H1 (cell line): ENCODE data around the gene A3GALT2. TPM values are rescaled to one million over a fixed set of nuclear protein-coding genes. Genes with fewer than 3 reads are reported as not detected.

ENCODE experiments used
- CHD2 ChIP-seq: IDR thresholded peaks from 2 replicates; pipeline ENCODE4 v1.6.1; 2012; ENCODE audit warnings: low read length, improper control_type of control experiment
- EZH2 ChIP-seq: fragments of 200-600 bp; sonication (generic); IDR thresholded peaks from 2 replicates; pipeline ENCODE4 v1.7.1; 2012; ENCODE audit warnings: low read depth, mild to moderate bottlenecking, moderate library complexity, low read length, inconsistent platforms; ENCODE audit not compliant: severe bottlenecking
- FOSL1 ChIP-seq: IDR thresholded peaks from 2 replicates; pipeline ENCODE4 v1.6.1; 2011; ENCODE audit warnings: mild to moderate bottlenecking, low read depth, low read length, moderate library complexity; ENCODE audit not compliant: insufficient read depth
- GTF2F1 ChIP-seq: IDR thresholded peaks from 2 replicates; pipeline ENCODE4 v1.6.1; 2012; ENCODE audit warnings: low read depth, low read length, improper control_type of control experiment, borderline replicate concordance
- POU5F1 ChIP-seq: IDR thresholded peaks from 2 replicates; pipeline ENCODE4 v1.6.1; 2011; ENCODE audit warnings: low read depth, mild to moderate bottlenecking, low read length, moderate library complexity
- RXRA ChIP-seq: IDR thresholded peaks from 2 replicates; pipeline ENCODE4 v1.6.1; 2011; ENCODE audit warnings: low read depth, mild to moderate bottlenecking, low read length, moderate library complexity; ENCODE audit not compliant: insufficient read depth
- SUZ12 ChIP-seq: fragments of 200-600 bp; sonication (generic); IDR thresholded peaks from 2 replicates; pipeline ENCODE4 v1.6.1; 2012; ENCODE audit warnings: mild to moderate bottlenecking, inconsistent platforms, low read length, moderate library complexity, mixed read lengths
- TEAD4 ChIP-seq: IDR thresholded peaks from 2 replicates; pipeline ENCODE4 v1.6.1; 2012; ENCODE audit warnings: low read depth, low read length, inconsistent platforms, mixed read lengths
- ZNF274 ChIP-seq: IDR thresholded peaks from 2 replicates; pipeline ENCODE4 v1.7.0; 2012; ENCODE audit warnings: low read length, borderline replicate concordance; ENCODE audit errors: extremely low read depth
- polyA plus RNA-seq, 7 experiments: library from polyadenylated mRNA; depleted of rRNA in 3 of 7; stranded (reverse) in 5 of 7; unstranded in 2 of 7; fragments of >200 nt in 5 of 7; fragments of 200-250 nt in 2 of 7; gene quantifications; 1 replicate in 5 of 7; 2 replicates in 1 of 7; 4 replicates in 1 of 7; pipeline versions ENCODE4 v1.2.1 to v1.2.3, GENCODE V29; 2011 to 2013; ENCODE audit warnings: missing spikeins in 2 of 7, mixed read lengths in 2 of 7
- total RNA-seq: library from RNA; stranded (reverse); fragmentation: NEBNext Ultra II Directional; extraction: Animal tissue kit (Norgen Biotek cat#: 25700); gene quantifications from 2 replicates; pipeline ENCODE4 v1.2.1, GENCODE V29; 2021
- TF ChIP-seq, protein P1 (sequence below): fragments of 300-600 bp; sonication (generic); IDR thresholded peaks from 2 replicates; pipeline ENCODE4 v1.7.1; 2012; ENCODE audit warnings: low read length, moderate library complexity, mild to moderate bottlenecking, inconsistent platforms; ENCODE audit not compliant: insufficient replicate concordance

A3GALT2 gene
- total and polyA plus RNA-seq, 2 of the 8 experiments (the other 6 are each of a cell fraction or from before 2014, with no cell fraction given), result not detected

DNA sequence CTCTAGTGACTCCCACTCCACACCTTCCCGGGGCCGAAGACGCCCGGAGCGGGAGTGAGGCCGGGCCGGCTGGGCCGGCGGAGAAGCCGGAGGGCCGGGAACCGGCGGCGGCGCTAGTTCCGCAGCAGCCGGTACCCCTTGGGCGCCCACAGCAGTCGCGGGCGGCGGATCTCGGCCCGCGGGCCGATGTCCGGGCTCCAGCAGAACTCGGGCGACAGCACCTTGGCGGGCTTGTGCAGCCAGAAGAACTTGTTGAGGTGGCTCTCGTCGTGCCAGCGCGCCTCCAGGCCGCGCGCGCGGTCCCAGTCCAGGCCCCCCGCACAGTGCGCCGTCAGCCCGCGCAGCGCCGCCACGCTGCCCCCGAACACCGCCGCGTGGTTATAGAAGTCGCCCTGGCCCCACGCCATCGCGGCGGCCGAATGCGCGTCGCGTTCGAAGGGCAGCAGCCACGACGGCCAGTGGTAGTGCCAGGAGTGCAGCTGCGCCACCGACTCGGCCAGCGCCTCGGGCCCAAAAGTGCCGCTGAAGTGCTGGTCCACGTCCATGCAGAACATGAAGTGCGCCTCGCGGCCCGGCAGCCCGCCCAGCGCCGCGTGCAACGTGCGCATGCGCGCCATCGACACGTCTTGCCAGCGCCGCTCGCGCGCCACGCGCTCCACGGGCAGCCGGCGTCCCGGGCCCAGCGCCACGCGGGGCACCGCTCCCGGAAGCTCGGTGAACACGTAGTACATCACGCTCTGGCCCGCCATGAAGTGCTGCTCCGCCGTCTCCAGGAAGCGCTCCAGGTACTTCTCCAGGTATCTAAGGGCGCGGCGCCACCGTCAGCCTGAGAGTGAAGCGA, 14.0 kb downstream of the A3GALT2 start (continued):
- TF ChIP-seq, protein P1, sequence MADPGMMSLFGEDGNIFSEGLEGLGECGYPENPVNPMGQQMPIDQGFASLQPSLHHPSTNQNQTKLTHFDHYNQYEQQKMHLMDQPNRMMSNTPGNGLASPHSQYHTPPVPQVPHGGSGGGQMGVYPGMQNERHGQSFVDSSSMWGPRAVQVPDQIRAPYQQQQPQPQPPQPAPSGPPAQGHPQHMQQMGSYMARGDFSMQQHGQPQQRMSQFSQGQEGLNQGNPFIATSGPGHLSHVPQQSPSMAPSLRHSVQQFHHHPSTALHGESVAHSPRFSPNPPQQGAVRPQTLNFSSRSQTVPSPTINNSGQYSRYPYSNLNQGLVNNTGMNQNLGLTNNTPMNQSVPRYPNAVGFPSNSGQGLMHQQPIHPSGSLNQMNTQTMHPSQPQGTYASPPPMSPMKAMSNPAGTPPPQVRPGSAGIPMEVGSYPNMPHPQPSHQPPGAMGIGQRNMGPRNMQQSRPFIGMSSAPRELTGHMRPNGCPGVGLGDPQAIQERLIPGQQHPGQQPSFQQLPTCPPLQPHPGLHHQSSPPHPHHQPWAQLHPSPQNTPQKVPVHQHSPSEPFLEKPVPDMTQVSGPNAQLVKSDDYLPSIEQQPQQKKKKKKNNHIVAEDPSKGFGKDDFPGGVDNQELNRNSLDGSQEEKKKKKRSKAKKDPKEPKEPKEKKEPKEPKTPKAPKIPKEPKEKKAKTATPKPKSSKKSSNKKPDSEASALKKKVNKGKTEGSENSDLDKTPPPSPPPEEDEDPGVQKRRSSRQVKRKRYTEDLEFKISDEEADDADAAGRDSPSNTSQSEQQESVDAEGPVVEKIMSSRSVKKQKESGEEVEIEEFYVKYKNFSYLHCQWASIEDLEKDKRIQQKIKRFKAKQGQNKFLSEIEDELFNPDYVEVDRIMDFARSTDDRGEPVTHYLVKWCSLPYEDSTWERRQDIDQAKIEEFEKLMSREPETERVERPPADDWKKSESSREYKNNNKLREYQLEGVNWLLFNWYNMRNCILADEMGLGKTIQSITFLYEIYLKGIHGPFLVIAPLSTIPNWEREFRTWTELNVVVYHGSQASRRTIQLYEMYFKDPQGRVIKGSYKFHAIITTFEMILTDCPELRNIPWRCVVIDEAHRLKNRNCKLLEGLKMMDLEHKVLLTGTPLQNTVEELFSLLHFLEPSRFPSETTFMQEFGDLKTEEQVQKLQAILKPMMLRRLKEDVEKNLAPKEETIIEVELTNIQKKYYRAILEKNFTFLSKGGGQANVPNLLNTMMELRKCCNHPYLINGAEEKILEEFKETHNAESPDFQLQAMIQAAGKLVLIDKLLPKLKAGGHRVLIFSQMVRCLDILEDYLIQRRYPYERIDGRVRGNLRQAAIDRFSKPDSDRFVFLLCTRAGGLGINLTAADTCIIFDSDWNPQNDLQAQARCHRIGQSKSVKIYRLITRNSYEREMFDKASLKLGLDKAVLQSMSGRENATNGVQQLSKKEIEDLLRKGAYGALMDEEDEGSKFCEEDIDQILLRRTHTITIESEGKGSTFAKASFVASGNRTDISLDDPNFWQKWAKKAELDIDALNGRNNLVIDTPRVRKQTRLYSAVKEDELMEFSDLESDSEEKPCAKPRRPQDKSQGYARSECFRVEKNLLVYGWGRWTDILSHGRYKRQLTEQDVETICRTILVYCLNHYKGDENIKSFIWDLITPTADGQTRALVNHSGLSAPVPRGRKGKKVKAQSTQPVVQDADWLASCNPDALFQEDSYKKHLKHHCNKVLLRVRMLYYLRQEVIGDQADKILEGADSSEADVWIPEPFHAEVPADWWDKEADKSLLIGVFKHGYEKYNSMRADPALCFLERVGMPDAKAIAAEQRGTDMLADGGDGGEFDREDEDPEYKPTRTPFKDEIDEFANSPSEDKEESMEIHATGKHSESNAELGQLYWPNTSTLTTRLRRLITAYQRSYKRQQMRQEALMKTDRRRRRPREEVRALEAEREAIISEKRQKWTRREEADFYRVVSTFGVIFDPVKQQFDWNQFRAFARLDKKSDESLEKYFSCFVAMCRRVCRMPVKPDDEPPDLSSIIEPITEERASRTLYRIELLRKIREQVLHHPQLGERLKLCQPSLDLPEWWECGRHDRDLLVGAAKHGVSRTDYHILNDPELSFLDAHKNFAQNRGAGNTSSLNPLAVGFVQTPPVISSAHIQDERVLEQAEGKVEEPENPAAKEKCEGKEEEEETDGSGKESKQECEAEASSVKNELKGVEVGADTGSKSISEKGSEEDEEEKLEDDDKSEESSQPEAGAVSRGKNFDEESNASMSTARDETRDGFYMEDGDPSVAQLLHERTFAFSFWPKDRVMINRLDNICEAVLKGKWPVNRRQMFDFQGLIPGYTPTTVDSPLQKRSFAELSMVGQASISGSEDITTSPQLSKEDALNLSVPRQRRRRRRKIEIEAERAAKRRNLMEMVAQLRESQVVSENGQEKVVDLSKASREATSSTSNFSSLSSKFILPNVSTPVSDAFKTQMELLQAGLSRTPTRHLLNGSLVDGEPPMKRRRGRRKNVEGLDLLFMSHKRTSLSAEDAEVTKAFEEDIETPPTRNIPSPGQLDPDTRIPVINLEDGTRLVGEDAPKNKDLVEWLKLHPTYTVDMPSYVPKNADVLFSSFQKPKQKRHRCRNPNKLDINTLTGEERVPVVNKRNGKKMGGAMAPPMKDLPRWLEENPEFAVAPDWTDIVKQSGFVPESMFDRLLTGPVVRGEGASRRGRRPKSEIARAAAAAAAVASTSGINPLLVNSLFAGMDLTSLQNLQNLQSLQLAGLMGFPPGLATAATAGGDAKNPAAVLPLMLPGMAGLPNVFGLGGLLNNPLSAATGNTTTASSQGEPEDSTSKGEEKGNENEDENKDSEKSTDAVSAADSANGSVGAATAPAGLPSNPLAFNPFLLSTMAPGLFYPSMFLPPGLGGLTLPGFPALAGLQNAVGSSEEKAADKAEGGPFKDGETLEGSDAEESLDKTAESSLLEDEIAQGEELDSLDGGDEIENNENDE, result no peak
- TF ChIP-seq EZH2 (peak; percentile 87), GTF2F1 (no peak), RXRA (no peak), ZNF274 (no peak), POU5F1 (no peak), TEAD4 (no peak), CHD2 (no peak), FOSL1 (no peak), SUZ12 (peak; percentile 82; the same call in 1 of the 2 replicates)
